Measurements from ENCODE around the gene SYNE2. TPM values are rescaled to one million over a fixed set of nuclear protein-coding genes. Genes with fewer than 3 reads are reported as not detected.

SYNE2 gene
- total RNA-seq, 2 donors from 2014 or later, result 147 to 153 TPM

GRCh38 chr14:64212666-64213065 is 359.9 kb downstream of the SYNE2 start:
- DNase-seq, result no peak
- no peak overlapping the region for H3K27ac ChIP-seq
- intact Hi-C loops (cut with DNase I), result no loop called here

GRCh38 chr14:64213086-64213485 is 360.3 kb downstream of the SYNE2 start:
- no peak overlapping the region for H3K27ac ChIP-seq
- no peak overlapping the region for H3K4me3 ChIP-seq
- no peaks in the 10 kb centered on the region for H3K4me1 ChIP-seq
- no peak overlapping the region for H3K9ac ChIP-seq (ENCODE audit: low read depth in 2 of 2, low read length in 2 of 2)
- no peak for TF ChIP-seq CTCF (IDR thresholded peaks at IDR 0.05)
- H3K9me3 ChIP-seq, result no peaks in the 10 kb centered on the region
- no peaks in the 10 kb centered on the region for H3K27me3 ChIP-seq
- H3K36me3 ChIP-seq, result peaks cover 21% of the 10 kb centered on the region
- intact Hi-C loops (cut with DNase I), result no loop called here
- no peak for DNase-seq

More at GRCh38 chr14:64212666-64213065, 359.9 kb downstream of the SYNE2 start:
- H3K9ac ChIP-seq (ENCODE audit: low read depth in 2 of 2, low read length in 2 of 2), result no peak overlapping the region
- H3K27me3 ChIP-seq, result no peaks in the 10 kb centered on the region
- H3K9me3 ChIP-seq, result no peaks in the 10 kb centered on the region
- H3K4me1 ChIP-seq, result no peaks in the 10 kb centered on the region
- H3K36me3 ChIP-seq, result peaks cover 16% of the 10 kb centered on the region
- no peak overlapping the region for H3K4me3 ChIP-seq
- no peak for TF ChIP-seq CTCF (IDR thresholded peaks at IDR 0.05)

- no peaks in the 10 kb centered on the region for H3K4me1 ChIP-seq
- DNase-seq, result no peak
- intact Hi-C loops (cut with DNase I), result no loop called here
- H3K36me3 ChIP-seq, result peaks cover 25% of the 10 kb centered on the region
- H3K27me3 ChIP-seq, result no peaks in the 10 kb centered on the region
- no peak overlapping the region for H3K4me3 ChIP-seq
- no peak overlapping the region for H3K9ac ChIP-seq (ENCODE audit: low read depth in 2 of 2, low read length in 2 of 2)
- no peaks in the 10 kb centered on the region for H3K9me3 ChIP-seq
- no peak overlapping the region for H3K27ac ChIP-seq
- TF ChIP-seq CTCF (IDR thresholded peaks at IDR 0.05), result no peak
Observed at GRCh38 chr14:64213853-64214570, 361.2 kb downstream of the SYNE2 start.

- Histone ChIP-seq H3K9ac (ENCODE audit: low read depth in 2 of 2, low read length in 2 of 2) (no peak overlapping the region), H3K4me3 (no peak overlapping the region), H3K27me3 (no peaks in the 10 kb centered on the region), H3K9me3 (no peaks in the 10 kb centered on the region), H3K27ac (no peak overlapping the region), H3K4me1 (no peaks in the 10 kb centered on the region), H3K36me3 (peaks cover 31% of the 10 kb centered on the region)
- TF ChIP-seq CTCF (IDR thresholded peaks at IDR 0.05), result no peak
- DNase-seq, result no peak
- intact Hi-C loops (cut with DNase I), result no loop called here
Observed at GRCh38 chr14:64215274-64215673, 362.5 kb downstream of the SYNE2 start.

- no peak overlapping the region for H3K9ac ChIP-seq (ENCODE audit: low read depth in 2 of 2, low read length in 2 of 2)
- no peaks in the 10 kb centered on the region for H3K9me3 ChIP-seq
- H3K27ac ChIP-seq, result no peak overlapping the region
- H3K4me1 ChIP-seq, result no peaks in the 10 kb centered on the region
- TF ChIP-seq CTCF (IDR thresholded peaks at IDR 0.05), result no peak
- DNase-seq, result no peak
- intact Hi-C loops (cut with DNase I), result no loop called here
- no peak overlapping the region for H3K4me3 ChIP-seq
- no peaks in the 10 kb centered on the region for H3K27me3 ChIP-seq
- peaks cover 32% of the 10 kb centered on the region for H3K36me3 ChIP-seq
Observed at GRCh38 chr14:64215978-64216377, 363.2 kb downstream of the SYNE2 start.
